GM21576 (cell line): Measurements from ENCODE around the gene SDHB.

Experiments used
- ATAC-seq: cut with Tn5 transposase; IDR thresholded peaks from one replicate; pipeline ENCODE4 v1.9.1; 2021; ENCODE audit warnings: mild to moderate bottlenecking, moderate library complexity; ENCODE audit not compliant: unreplicated experiment

The SDHB gene

DNA sequence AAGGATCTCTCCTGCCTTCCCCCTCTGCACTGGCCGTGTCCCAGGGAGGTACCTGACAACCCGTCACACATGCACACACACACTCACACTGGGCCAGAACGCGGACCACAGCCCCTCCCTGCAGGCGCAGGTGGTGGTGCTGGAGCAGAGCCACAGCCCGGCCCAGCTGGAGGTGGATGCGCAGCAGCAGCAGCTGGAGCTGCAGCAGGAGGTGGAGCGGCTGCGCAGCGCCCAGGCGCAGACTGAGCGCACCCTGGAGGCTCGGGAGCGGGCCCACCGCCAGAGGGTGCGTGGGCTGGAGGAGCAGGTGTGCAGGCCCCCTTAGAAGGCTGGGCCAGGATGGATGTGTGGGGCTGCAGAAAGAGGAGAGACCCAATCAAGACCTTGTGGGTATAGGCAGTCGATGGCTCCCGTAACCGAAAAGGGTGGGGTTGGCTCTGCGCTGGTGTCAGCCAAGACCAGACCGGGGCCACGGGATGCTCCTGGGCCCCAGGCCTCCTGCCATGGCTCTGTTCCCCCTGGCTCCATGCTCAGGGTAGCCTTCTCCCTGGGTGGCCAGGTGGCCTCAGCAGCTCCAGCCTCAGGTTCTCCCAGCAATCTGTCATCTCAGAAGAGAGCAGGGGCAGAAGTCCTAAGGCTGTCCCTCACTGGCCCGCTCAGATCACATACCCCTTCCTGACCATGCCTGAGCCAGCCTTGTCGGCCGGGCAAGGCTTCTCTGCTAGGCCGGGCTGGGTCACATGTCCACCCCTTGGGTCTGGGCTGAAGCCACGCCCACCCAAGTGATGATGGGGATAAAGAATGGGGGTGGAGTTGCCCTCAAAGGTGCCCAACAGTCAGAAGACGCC, 82.3 kb downstream of the SDHB start:
- ATAC-seq, result no peak

DNA sequence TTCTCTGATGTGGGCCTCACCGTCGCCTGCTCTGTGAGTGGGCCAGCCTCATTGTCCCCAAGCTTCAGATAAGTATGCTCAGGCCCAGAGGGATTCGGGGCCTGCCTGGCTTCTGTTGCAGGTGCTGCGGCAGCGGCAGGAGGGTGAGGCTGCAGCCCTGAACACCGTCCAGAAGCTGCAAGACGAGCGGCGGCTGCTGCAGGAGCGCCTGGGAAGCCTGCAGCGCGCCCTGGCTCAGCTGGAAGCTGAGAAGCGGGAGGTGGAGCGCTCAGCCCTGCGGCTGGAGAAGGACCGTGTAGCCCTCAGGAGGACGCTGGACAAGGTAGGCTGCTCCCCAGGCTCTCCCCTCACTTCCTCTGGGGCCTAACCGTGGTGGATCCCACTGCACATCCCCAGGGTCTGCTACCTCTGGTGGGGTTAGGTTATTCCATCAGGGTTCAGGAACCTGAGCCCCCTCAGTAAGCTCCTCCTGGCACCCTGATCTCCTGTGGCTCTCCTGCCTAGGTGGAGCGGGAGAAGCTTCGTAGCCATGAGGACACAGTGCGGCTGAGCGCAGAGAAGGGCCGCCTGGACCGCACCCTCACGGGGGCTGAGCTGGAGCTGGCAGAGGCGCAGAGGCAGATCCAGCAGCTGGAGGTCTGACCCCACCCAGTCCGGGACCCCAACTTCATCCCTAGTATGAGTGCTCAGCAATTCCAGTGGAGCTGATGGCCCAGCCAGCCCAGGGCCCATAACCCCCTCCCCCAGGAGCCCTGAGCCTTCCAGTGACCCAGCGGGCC, 83.5 kb downstream of the SDHB start:
- no peak for ATAC-seq

DNA sequence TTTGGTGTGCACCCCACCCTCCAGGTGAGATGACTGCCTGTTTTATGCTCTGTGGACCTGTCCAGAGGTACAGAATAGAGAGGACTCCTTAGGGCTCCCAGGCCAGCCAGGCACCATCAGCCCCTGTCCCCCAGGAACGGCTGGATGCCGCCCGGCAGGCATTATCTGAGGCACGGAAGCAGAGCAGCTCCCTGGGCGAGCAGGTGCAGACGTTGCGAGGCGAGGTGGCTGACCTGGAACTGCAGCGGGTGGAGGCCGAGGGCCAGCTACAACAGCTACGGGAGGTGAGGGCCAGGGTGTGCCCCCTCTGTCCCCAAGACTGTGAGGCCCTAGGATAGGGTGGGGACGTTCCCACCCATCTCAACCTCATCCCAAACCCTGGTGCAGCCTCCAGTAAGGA, 84.2 kb downstream of the SDHB start:
- ATAC-seq, result no peak

DNA sequence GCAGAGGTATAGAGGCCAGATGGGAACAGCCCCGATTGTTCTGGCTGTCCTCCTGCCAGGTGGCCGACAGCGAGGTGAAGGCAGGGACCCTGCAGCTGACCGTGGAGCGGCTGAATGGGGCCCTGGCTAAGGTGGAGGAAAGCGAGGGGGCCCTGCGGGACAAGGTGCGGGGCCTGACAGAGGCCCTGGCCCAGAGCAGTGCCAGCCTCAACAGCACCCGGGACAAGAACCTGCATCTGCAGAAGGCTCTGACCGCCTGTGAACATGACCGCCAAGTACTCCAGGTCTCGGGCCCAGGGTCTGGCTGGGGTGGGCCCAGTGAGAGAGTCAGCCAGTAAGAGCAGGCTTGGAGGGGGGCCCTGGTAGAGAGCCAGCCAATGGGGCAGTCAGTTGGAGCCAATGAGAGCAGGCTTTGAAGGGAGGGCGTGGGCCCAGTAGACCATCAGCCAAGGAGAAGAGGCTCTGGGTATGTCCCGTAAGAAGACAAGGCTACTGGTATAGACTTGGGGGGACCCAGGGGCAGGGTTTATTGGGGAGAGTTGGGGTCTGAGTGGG, 84.7 kb downstream of the SDHB start:
- no peak for ATAC-seq
